GM12892 (cell line): ENCODE results near the gene ALDOA.

Experiments used
- POLR2A ChIP-seq: IDR thresholded peaks from 2 replicates; pipeline ENCODE4 v1.6.1; 2011; ENCODE audit warnings: low read depth, low read length, control low read depth
- POLR2AphosphoS5 ChIP-seq: IDR thresholded peaks from 2 replicates; pipeline ENCODE4 v1.6.1; 2011; ENCODE audit warnings: low read depth, low read length, control low read depth

GRCh38 chr16:30046178-30046577 lies 19.4 kb upstream of the ALDOA start:
- TF ChIP-seq POLR2A = no peak
- no peak for TF ChIP-seq POLR2AphosphoS5
